ENCODE data around the gene TAF1B. TPM values are rescaled to one million over a fixed set of nuclear protein-coding genes. Genes with fewer than 3 reads are reported as not detected.
"Not testable (repeated sequence)": the region's sequence is repeated elsewhere in the genome, so short reads cannot be mapped to it uniquely, and the experiment has no call there.

TAF1B gene
- total and polyA plus RNA-seq, 5 experiments from 2014 or later = 10.1 to 19.3 (median 13.1) TPM

- Mint-ChIP-seq H3K9me3 (no peaks in the 10 kb centered on the region), H3K27me3 (no peaks in the 10 kb centered on the region), H3K4me1 (peaks cover 17 to 52% (median 49%) of the 10 kb centered on the region in 4 donors), H3K27ac (peak overlapping the region; percentile 64 to 96 (median 92)), H3K36me3 (peaks cover 0 to 34% (median 17%) of the 10 kb centered on the region in 3 donors), H3K4me3 (peak overlapping the region; percentile 89 to 99 (median 93))
- POLR2A ChIA-PET = interaction anchor here (0.5 to 1.5 kb wide), 3 partner anchors 201 to 805 kb away, joined by 3 to 7 read pairs (median 4); no protein-coding TSS in a partner anchor
- no peak for ATAC-seq
- DNase-seq = peak in 2 of 10 donors; percentile 7 to 9
These were observed 786 bp downstream of the TAF1B start for GRCh38 chr2:9844036-9844483.

GRCh38 chr2:9844576-9844975, 1.3 kb downstream of the TAF1B start:
- Mint-ChIP-seq H3K27me3 (no peaks in the 10 kb centered on the region), H3K36me3 (peaks cover 0 to 39% (median 21%) of the 10 kb centered on the region in 3 donors), H3K4me3 (peak overlapping the region; percentile 89 to 99 (median 93)), H3K27ac (peak overlapping the region in 7 of 10 donors; percentile 25 to 96 (median 74)), H3K4me1 (peaks cover 17 to 52% (median 49%) of the 10 kb centered on the region in 4 donors), H3K9me3 (no peaks in the 10 kb centered on the region)
- ATAC-seq (no peak), DNase-seq (no peak)
- POLR2A ChIA-PET = no interaction called here

- ATAC-seq (no peak), DNase-seq (no peak)
- POLR2A ChIA-PET = no interaction called here
- H3K4me3 Mint-ChIP-seq = peak overlapping the region in 4 of 10 donors; percentile 2 to 30 (median 18)
- peaks cover 18 to 52% (median 49%) of the 10 kb centered on the region in 4 donors for H3K4me1 Mint-ChIP-seq
- H3K27me3 Mint-ChIP-seq = no peaks in the 10 kb centered on the region
- peaks cover 6 to 58% (median 28%) of the 10 kb centered on the region in 3 donors for H3K36me3 Mint-ChIP-seq
- H3K9me3 Mint-ChIP-seq = no peaks in the 10 kb centered on the region
- H3K27ac Mint-ChIP-seq = peak overlapping the region in 1 of 10 donors; percentile 19
These were observed 3.3 kb downstream of the TAF1B start for GRCh38 chr2:9846554-9846953.

- Mint-ChIP-seq H3K9me3 (no peaks in the 10 kb centered on the region), H3K27me3 (no peaks in the 10 kb centered on the region), H3K27ac (no peak overlapping the region), H3K4me3 (peak overlapping the region in 2 of 10 donors; percentile 10 to 37), H3K4me1 (peaks cover 18 to 52% (median 49%) of the 10 kb centered on the region in 4 donors), H3K36me3 (peaks cover 6 to 64% (median 33%) of the 10 kb centered on the region in 3 donors)
- DNase-seq (no peak), ATAC-seq (no peak)
- POLR2A ChIA-PET = no interaction called here
These were observed 3.9 kb downstream of the TAF1B start for GRCh38 chr2:9847140-9847539.

GRCh38 chr2:9852881-9853280, 9.6 kb downstream of the TAF1B start:
- no peak for ATAC-seq
- peaks cover 0 to 13% (median 1%) of the 10 kb centered on the region in 9 donors for H3K9me3 Mint-ChIP-seq
- no peaks in the 10 kb centered on the region for H3K27me3 Mint-ChIP-seq
- H3K27ac Mint-ChIP-seq = peak overlapping the region in 1 of 10 donors; percentile 24
- no peak for DNase-seq
- H3K4me3 Mint-ChIP-seq = no peak overlapping the region
- POLR2A ChIA-PET = no interaction called here
- peaks cover 29 to 94% (median 69%) of the 10 kb centered on the region in 3 donors for H3K36me3 Mint-ChIP-seq
- H3K4me1 Mint-ChIP-seq = peaks cover 0 to 6% (median 3%) of the 10 kb centered on the region in 4 donors

GRCh38 chr2:9857814-9858729, 14.8 kb downstream of the TAF1B start:
- peak overlapping the region in 1 of 10 donors; percentile 48 for H3K4me3 Mint-ChIP-seq
- H3K9me3 Mint-ChIP-seq = peaks cover 0 to 30% (median 6%) of the 10 kb centered on the region in 9 donors
- ATAC-seq (no peak), DNase-seq (no peak)
- POLR2A ChIA-PET = no interaction called here
- no peaks in the 10 kb centered on the region for H3K27me3 Mint-ChIP-seq
- H3K4me1 Mint-ChIP-seq = peaks cover 0 to 12% (median 0%) of the 10 kb centered on the region in 4 donors
- peaks cover 40 to 74% (median 71%) of the 10 kb centered on the region in 3 donors for H3K36me3 Mint-ChIP-seq
- no peak overlapping the region for H3K27ac Mint-ChIP-seq

- peaks cover 0 to 12% (median 0%) of the 10 kb centered on the region in 4 donors for H3K4me1 Mint-ChIP-seq
- H3K9me3 Mint-ChIP-seq = peaks cover 0 to 30% (median 6%) of the 10 kb centered on the region in 9 donors
- H3K27ac Mint-ChIP-seq = no peak overlapping the region
- DNase-seq = no peak
- no peaks in the 10 kb centered on the region for H3K27me3 Mint-ChIP-seq
- H3K4me3 Mint-ChIP-seq = no peak overlapping the region
- POLR2A ChIA-PET = no interaction called here
- H3K36me3 Mint-ChIP-seq = peaks cover 40 to 67% (median 65%) of the 10 kb centered on the region in 3 donors
- ATAC-seq = no peak
These were observed 15.4 kb downstream of the TAF1B start for GRCh38 chr2:9858730-9859068.

- H3K4me3 Mint-ChIP-seq, H3K27ac Mint-ChIP-seq, POLR2A ChIA-PET, ATAC-seq, H3K27me3 Mint-ChIP-seq, DNase-seq: not testable (repeated sequence)
- Mint-ChIP-seq H3K36me3 (peaks cover 30 to 45% (median 43%) of the 10 kb centered on the region in 3 donors), H3K4me1 (peaks cover 0 to 12% (median 0%) of the 10 kb centered on the region in 4 donors), H3K9me3 (peaks cover 0 to 30% (median 6%) of the 10 kb centered on the region in 9 donors)
These were observed 17.8 kb downstream of the TAF1B start for GRCh38 chr2:9860922-9861580.

- ATAC-seq = no peak
- DNase-seq = no peak
- Mint-ChIP-seq H3K27ac (peak overlapping the region in 2 of 10 donors; percentile 8 to 85), H3K27me3 (no peaks in the 10 kb centered on the region), H3K9me3 (peaks cover 0 to 3% (median 0%) of the 10 kb centered on the region in 9 donors), H3K4me1 (no peaks in the 10 kb centered on the region), H3K36me3 (peaks cover 3 to 45% (median 19%) of the 10 kb centered on the region in 3 donors), H3K4me3 (no peak overlapping the region)
- POLR2A ChIA-PET = no interaction called here
These were observed 24.6 kb downstream of the TAF1B start for GRCh38 chr2:9867881-9868280.

GRCh38 chr2:9873337-9873736, 30.1 kb downstream of the TAF1B start:
- H3K36me3 Mint-ChIP-seq = peaks cover 9 to 79% (median 44%) of the 10 kb centered on the region in 3 donors
- POLR2A ChIA-PET = no interaction called here

GRCh38 chr2:9877026-9877425, 33.8 kb downstream of the TAF1B start:
- H3K9me3 Mint-ChIP-seq = no peaks in the 10 kb centered on the region
- POLR2A ChIA-PET = no interaction called here
- H3K27ac Mint-ChIP-seq = no peak overlapping the region
- H3K4me3 Mint-ChIP-seq = no peak overlapping the region
- no peaks in the 10 kb centered on the region for H3K27me3 Mint-ChIP-seq
- H3K36me3 Mint-ChIP-seq = peaks cover 9 to 73% (median 34%) of the 10 kb centered on the region in 3 donors
- ATAC-seq (no peak), DNase-seq (no peak)
- H3K4me1 Mint-ChIP-seq = peaks cover 0 to 7% (median 2%) of the 10 kb centered on the region in 4 donors

More at GRCh38 chr2:9873337-9873736, 30.1 kb downstream of the TAF1B start:
- no peak for ATAC-seq
- Mint-ChIP-seq H3K27ac (peak overlapping the region in 1 of 10 donors; percentile 5), H3K4me3 (no peak overlapping the region), H3K9me3 (no peaks in the 10 kb centered on the region), H3K27me3 (no peaks in the 10 kb centered on the region), H3K4me1 (peaks cover 0 to 5% (median 1%) of the 10 kb centered on the region in 4 donors)
- DNase-seq = no peak

- Mint-ChIP-seq H3K4me1 (peaks cover 0 to 7% (median 2%) of the 10 kb centered on the region in 4 donors), H3K9me3 (no peaks in the 10 kb centered on the region), H3K36me3 (peaks cover 9 to 75% (median 31%) of the 10 kb centered on the region in 3 donors), H3K27me3 (no peaks in the 10 kb centered on the region), H3K4me3 (no peak overlapping the region), H3K27ac (no peak overlapping the region)
- ATAC-seq (no peak), DNase-seq (no peak)
- POLR2A ChIA-PET = no interaction called here
These were observed 34.5 kb downstream of the TAF1B start for GRCh38 chr2:9877726-9878125.

Data from naive thymus-derived CD8-positive, alpha-beta T cell (primary cell).